GM10266 (cell line): Measurements from ENCODE around the gene BEND6.

Experiments
- DNase-seq: peaks from one replicate; pipeline ENCODE4 v3.0.0; 2012; ENCODE audit errors: extremely low spot score
- TF ChIP-seq, protein P1 (sequence below): IDR thresholded peaks from 2 replicates; pipeline ENCODE4 v1.5.1; 2012; ENCODE audit warnings: mild to moderate bottlenecking, low read depth; ENCODE audit not compliant: control insufficient read depth, insufficient read depth; ENCODE audit errors: missing control alignments

The BEND6 gene

DNA sequence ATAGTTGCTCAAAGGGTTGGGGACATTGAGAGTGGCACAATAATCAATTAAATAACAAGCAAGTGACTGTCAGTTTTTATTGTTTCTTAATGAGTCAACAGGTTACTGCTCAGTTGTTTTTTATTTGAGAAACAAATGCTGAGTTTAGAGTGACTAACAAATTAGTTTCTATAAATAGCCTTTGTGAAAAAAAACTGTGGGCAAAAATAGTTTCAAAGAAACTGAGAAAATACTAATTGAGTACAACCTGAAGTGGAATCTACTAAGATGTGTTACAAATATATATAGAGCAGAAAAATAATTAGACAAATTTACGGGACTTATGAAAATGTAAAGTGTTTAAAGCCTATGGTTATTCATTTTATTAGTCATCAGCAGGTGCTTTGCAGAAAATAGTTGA is 22.3 kb downstream of the BEND6 start:
- TF ChIP-seq, protein P1, sequence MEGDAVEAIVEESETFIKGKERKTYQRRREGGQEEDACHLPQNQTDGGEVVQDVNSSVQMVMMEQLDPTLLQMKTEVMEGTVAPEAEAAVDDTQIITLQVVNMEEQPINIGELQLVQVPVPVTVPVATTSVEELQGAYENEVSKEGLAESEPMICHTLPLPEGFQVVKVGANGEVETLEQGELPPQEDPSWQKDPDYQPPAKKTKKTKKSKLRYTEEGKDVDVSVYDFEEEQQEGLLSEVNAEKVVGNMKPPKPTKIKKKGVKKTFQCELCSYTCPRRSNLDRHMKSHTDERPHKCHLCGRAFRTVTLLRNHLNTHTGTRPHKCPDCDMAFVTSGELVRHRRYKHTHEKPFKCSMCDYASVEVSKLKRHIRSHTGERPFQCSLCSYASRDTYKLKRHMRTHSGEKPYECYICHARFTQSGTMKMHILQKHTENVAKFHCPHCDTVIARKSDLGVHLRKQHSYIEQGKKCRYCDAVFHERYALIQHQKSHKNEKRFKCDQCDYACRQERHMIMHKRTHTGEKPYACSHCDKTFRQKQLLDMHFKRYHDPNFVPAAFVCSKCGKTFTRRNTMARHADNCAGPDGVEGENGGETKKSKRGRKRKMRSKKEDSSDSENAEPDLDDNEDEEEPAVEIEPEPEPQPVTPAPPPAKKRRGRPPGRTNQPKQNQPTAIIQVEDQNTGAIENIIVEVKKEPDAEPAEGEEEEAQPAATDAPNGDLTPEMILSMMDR: no peak
- no peak for DNase-seq

DNA sequence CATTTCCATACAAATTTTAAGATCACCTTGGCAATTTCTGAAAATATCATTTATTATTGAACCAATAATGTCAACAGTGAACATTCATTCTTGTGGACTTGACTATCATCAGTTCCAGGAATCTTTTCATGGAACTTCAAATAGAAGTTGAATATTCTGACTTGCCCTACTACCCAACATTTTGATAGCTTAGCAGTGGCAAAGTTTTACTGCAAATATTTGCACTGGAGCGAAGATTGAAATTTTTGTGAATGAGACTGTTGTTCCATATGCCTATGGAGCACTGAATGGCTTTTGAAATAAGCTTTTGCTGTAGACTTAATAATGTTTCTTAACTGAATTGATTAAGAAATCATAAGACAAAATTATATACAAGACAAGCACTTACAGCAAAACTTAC is 23.6 kb downstream of the BEND6 start:
- no peak for DNase-seq
- TF ChIP-seq, protein P1: no peak

DNA sequence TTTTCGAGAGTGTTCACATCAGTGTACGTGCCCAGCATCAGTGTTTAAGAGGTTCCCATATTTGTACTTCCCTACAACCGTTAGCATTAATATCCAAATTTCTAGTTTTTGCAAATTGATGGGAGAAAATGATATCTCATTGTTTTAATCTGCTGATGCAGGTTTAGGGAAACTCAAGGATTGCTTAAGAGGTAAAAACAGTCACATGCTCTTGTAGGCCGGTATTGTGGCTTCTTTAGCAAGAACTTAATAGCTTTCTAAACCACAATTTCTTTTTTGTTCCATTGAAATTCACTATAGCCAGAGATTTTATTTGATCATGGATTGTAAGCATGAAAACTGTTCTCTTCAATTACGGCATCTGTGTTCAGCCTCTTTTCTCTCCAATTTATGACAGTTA is 29.5 kb downstream of the BEND6 start:
- DNase-seq: no peak
- TF ChIP-seq, protein P1: no peak

DNA sequence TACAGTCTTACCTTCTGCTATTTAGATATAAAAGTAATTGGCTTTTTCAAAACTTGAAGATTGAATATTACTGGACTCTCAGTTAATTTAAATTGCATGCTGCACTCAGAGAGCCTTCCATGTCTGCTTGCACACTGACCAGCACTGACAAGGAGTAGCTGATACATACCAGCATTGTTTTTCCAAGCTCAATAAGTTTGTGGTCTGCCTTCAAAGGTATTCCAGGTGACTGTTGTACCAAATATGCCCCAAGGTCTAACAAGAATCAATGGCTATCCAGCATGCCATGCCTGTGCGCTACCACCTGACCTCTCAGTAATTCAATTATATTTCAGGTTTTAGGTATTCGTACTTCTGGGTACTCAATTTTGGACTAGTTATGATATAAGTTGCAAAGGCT is 30.0 kb downstream of the BEND6 start:
- DNase-seq: no peak
- TF ChIP-seq, protein P1: no peak

DNA sequence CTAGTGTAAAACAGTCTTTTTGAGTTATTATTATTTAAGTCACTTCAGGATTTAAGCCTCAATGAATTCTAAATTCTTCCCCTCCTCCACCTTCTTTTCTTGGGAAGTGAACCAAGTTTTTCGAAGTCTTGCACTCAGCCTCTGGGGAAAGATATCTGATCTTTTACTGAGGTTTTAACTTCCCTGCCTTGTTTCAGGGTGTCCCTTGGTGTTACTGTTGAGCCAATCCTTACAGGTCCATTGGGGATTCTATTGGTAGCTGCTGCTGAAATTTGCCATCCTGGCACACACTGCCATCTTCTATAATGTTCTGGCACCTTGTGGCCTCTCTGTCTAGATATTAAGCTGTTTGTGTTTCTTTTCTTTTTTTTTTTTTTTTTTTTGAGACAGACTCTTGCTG is 31.7 kb downstream of the BEND6 start:
- TF ChIP-seq, protein P1: no peak

DNA sequence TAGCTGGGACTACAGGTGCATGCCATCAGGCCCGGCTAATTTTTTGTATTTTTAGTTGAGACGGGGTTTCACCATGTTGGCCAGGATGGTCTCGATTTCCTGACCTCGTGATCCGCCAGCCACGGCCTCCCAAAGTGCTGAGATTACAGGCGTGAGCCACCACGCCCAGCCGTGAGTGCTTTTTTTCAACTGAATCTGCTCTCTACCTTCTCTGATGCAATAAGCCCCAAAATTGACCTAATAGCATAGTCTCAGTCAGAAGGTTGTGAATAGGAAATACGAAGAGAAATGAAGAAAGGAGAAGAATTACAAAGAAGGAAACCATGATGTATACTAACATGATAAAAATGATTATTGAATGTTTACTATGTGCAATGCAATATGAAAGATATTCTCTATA is 33.2 kb downstream of the BEND6 start:
- no peak for DNase-seq
- TF ChIP-seq, protein P1: no peak

More for the DNA sequence above, 31.7 kb downstream of the BEND6 start:
- no peak for DNase-seq

DNA sequence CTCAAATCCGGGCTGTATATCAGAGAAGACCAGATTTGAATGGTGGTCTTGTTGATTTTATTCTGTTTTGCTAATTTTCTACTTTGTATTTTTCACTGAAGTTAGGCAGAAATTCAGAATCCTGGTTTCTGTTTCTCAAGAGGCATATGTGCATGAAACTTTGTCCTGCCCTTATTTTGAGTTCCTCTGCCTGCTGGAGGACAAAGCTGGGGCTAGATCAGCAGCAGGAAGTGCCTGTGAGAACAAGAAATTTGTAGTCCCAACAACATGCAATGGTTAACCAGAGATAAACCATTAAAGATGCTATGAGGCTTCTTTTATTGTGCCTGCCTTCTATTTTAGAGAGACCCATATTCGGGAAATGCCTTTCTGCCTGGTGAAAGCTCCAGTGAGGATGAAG is 37.1 kb downstream of the BEND6 start:
- no peak for DNase-seq
- TF ChIP-seq, protein P1: no peak
